ENCODE results near the gene ARID1A. TPM values are rescaled to one million over a fixed set of nuclear protein-coding genes. Genes with fewer than 3 reads are reported as not detected.

ARID1A gene
- total and polyA plus RNA-seq, 2 of the 4 experiments (the other 2 are of a cell fraction) = 14.0 to 40.7 TPM

Small RNAs within 50 kb of the gene (microRNA-seq; reads per million reads assigned to microRNA genes)
- gene AL627082.1 (ENCODE audit: insufficient read depth, insufficient read length) (not detected), gene RN7SL165P (ENCODE audit: insufficient read depth, insufficient read length) (not detected)

Small RNAs within 50 kb of the gene (small RNA-seq; reads per million reads assigned to genes)
- 0 reads per million in 5 experiments for gene AL627082.1
- 0 reads per million in 5 experiments for gene RN7SL165P

Other genes with a start within 250 kb of the ARID1A start
- 367 and 481 TPM in 2 replicates for gene HMGN2, start 223.6 kb upstream of the ARID1A start, total RNA-seq (2012; rRNA removed)
- 460 and 505 TPM in 2 replicates for gene HMGN2, start 223.6 kb upstream of the ARID1A start, polyA plus RNA-seq (2012; rRNA removed)
- gene RPS6KA1, start 166.3 kb upstream of the ARID1A start, total RNA-seq (2012; rRNA removed) = 4.2 and 6.3 TPM in 2 replicates
- 3.6 and 3.8 TPM in 2 replicates for gene RPS6KA1, start 166.3 kb upstream of the ARID1A start, polyA plus RNA-seq (2012; rRNA removed)
- gene PIGV, start 91.9 kb downstream of the ARID1A start, total RNA-seq (2012; rRNA removed) = 8.6 and 10.6 TPM in 2 replicates
- 6.9 and 7.2 TPM in 2 replicates for gene PIGV, start 91.9 kb downstream of the ARID1A start, polyA plus RNA-seq (2012; rRNA removed)
- 9.4 and 12.5 TPM in 2 replicates for gene ZDHHC18, start 130.7 kb downstream of the ARID1A start, total RNA-seq (2012; rRNA removed)
- gene ZDHHC18, start 130.7 kb downstream of the ARID1A start, polyA plus RNA-seq (2012; rRNA removed) = 37.0 and 38.4 TPM in 2 replicates
- gene SFN, start 167.1 kb downstream of the ARID1A start, total RNA-seq (2012; rRNA removed) = 0.18 TPM in 1 of 2 replicates, not detected in the other
- 0.17 and 0.34 TPM in 2 replicates for gene SFN, start 167.1 kb downstream of the ARID1A start, polyA plus RNA-seq (2012; rRNA removed)
- gene GPN2, start 194.3 kb downstream of the ARID1A start, total RNA-seq (2012; rRNA removed) = 10.6 and 15.4 TPM in 2 replicates
- gene GPN2, start 194.3 kb downstream of the ARID1A start, polyA plus RNA-seq (2012; rRNA removed) = 22.2 and 37.2 TPM in 2 replicates
- gene GPATCH3, start 204.5 kb downstream of the ARID1A start, total RNA-seq (2012; rRNA removed) = 5.2 and 6.1 TPM in 2 replicates
- gene GPATCH3, start 204.5 kb downstream of the ARID1A start, polyA plus RNA-seq (2012; rRNA removed) = 7.6 and 8.0 TPM in 2 replicates
- not detected in 2 replicates for gene NR0B2, start 218.0 kb downstream of the ARID1A start, total RNA-seq (2012; rRNA removed)
- not detected in 2 replicates for gene NR0B2, start 218.0 kb downstream of the ARID1A start, polyA plus RNA-seq (2012; rRNA removed)
- gene NUDC, start 225.7 kb downstream of the ARID1A start, total RNA-seq (2012; rRNA removed) = 34.8 and 50.0 TPM in 2 replicates
- gene NUDC, start 225.7 kb downstream of the ARID1A start, polyA plus RNA-seq (2012; rRNA removed) = 85.7 and 89.8 TPM in 2 replicates